Fibroblast of pulmonary artery (primary cell): ENCODE results near the gene NT5C3B.
"Not testable (repeated sequence)": the region's sequence is repeated elsewhere in the genome, so short reads cannot be mapped to it uniquely, and the experiment has no call there.

ENCODE experiments used
- DNase-seq: peaks from one replicate; pipeline ENCODE4 v3.0.0-alpha.2; 2010; ENCODE audit warnings: low read depth
- H3K4me3 ChIP-seq: replicated peaks from 2 replicates; pipeline ENCODE4 v1.5.1; 2011; ENCODE audit warnings: low read depth, mild to moderate bottlenecking, control low read depth, low read length, moderate library complexity
- TF ChIP-seq, protein P1 (sequence below): IDR thresholded peaks from 2 replicates; pipeline ENCODE4 v1.5.1; 2011; ENCODE audit warnings: mild to moderate bottlenecking, control low read depth, low read length, inconsistent platforms; ENCODE audit errors: missing control alignments

Gene NT5C3B

GRCh38 chr17:41777574-41778188, 58.4 kb downstream of the NT5C3B start:
- TF ChIP-seq, protein P1, sequence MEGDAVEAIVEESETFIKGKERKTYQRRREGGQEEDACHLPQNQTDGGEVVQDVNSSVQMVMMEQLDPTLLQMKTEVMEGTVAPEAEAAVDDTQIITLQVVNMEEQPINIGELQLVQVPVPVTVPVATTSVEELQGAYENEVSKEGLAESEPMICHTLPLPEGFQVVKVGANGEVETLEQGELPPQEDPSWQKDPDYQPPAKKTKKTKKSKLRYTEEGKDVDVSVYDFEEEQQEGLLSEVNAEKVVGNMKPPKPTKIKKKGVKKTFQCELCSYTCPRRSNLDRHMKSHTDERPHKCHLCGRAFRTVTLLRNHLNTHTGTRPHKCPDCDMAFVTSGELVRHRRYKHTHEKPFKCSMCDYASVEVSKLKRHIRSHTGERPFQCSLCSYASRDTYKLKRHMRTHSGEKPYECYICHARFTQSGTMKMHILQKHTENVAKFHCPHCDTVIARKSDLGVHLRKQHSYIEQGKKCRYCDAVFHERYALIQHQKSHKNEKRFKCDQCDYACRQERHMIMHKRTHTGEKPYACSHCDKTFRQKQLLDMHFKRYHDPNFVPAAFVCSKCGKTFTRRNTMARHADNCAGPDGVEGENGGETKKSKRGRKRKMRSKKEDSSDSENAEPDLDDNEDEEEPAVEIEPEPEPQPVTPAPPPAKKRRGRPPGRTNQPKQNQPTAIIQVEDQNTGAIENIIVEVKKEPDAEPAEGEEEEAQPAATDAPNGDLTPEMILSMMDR: no peak
- no peak overlapping the region for H3K4me3 ChIP-seq
- DNase-seq: peak; percentile 99

GRCh38 chr17:41777157-41777573, 58.9 kb downstream of the NT5C3B start:
- no peak overlapping the region for H3K4me3 ChIP-seq
- DNase-seq: no peak
- TF ChIP-seq, protein P1: peak; percentile 47

DNA sequence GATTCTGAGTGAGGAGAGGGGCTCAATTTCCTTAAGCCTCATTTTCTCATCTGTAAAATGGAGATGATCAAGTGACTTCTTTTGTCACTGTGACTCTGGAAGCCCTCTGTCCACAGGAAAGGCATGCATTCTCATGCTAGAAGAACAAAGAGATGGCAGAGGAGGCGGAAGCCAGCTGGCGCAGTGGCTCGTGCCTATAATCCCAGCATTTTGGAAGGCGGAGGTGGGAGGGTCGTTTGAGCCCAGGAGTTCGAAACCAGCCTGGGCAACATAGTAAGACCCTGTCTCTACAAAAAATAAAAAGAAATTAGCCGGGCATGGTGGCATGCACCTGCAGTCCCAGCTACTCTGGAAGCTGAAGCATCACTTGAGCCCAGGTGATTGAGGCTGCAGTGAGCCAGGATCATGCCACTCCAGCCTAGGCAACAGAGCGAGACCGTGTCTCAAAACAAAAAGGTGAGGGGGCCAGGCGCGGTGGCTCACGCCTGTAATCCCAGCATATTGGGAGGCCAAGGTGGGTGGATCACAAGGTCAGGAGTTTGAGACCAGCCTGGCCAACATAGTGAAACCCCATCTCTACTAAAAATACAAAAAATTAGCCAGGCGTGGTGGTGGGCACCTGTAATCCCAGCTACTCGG, 59.7 kb downstream of the NT5C3B start:
- not testable (repeated sequence) for H3K4me3 ChIP-seq, DNase-seq

GRCh38 chr17:41775394-41776226, 60.4 kb downstream of the NT5C3B start:
- TF ChIP-seq, protein P1: no peak
- DNase-seq: no peak
- no peak overlapping the region for H3K4me3 ChIP-seq
